GM23248 (cell line): ENCODE measurements around the gene ITGB6. TPM values are rescaled to one million over a fixed set of nuclear protein-coding genes. Genes with fewer than 3 reads are reported as not detected.

ENCODE experiments used
- DNase-seq: peaks from one replicate; pipeline ENCODE4 v3.0.0-alpha.2; 2015
- H2AFZ ChIP-seq: fragments of 200-600 bp; sonication (generic); 2 replicates; pipeline ENCODE4 v1.6.1; 2016; ENCODE audit warnings: antibody characterized with exemption
- H3F3A ChIP-seq: fragments of 200-600 bp; sonication (generic); 2 replicates; pipeline ENCODE4 v1.6.1; 2016; ENCODE audit warnings: mild to moderate bottlenecking, antibody characterized with exemption, mixed run types; ENCODE audit not compliant: insufficient read depth
- H3K27ac ChIP-seq: fragments of 200-600 bp; sonication (generic); 2 replicates; pipeline ENCODE4 v1.5.1; 2016; ENCODE audit warnings: mild to moderate bottlenecking
- H3K27me3 ChIP-seq: fragments of 200-600 bp; sonication (generic); replicated peaks from 2 replicates; pipeline ENCODE4 v1.6.1; 2016; ENCODE audit warnings: mild to moderate bottlenecking; ENCODE audit not compliant: insufficient read depth
- H3K36me3 ChIP-seq: fragments of 200-600 bp; sonication (generic); 2 replicates; pipeline ENCODE4 v1.6.1; 2016; ENCODE audit warnings: low read depth, mild to moderate bottlenecking
- H3K4me1 ChIP-seq: fragments of 200-600 bp; sonication (generic); 2 replicates; pipeline ENCODE4 v1.6.1; 2016; ENCODE audit warnings: mild to moderate bottlenecking; ENCODE audit not compliant: insufficient read depth
- H3K4me2 ChIP-seq: fragments of 200-600 bp; sonication (generic); one replicate; pipeline ENCODE4 v1.6.1; 2016; ENCODE audit warnings: mild to moderate bottlenecking; ENCODE audit not compliant: unreplicated experiment
- H3K4me3 ChIP-seq: fragments of 200-600 bp; sonication (generic); 2 replicates; pipeline ENCODE4 v1.5.1; 2016; ENCODE audit warnings: mild to moderate bottlenecking
- H3K79me2 ChIP-seq: fragments of 200-600 bp; sonication (generic); 2 replicates; pipeline ENCODE4 v1.6.1; 2016; ENCODE audit warnings: mild to moderate bottlenecking; ENCODE audit not compliant: insufficient read depth
- H3K9ac ChIP-seq: fragments of 200-600 bp; sonication (generic); 2 replicates; pipeline ENCODE4 v1.6.1; 2016; ENCODE audit warnings: mild to moderate bottlenecking
- H3K9me2 ChIP-seq: fragments of 200-600 bp; sonication (generic); 2 replicates; pipeline ENCODE4 v1.6.1; 2016; ENCODE audit warnings: mixed run types, mild to moderate bottlenecking, moderate library complexity; ENCODE audit not compliant: insufficient read depth
- H3K9me3 ChIP-seq: fragments of 200-600 bp; sonication (generic); one replicate; pipeline ENCODE4 v1.6.1; 2017; ENCODE audit warnings: low read depth
- H4K20me1 ChIP-seq: fragments of 200-600 bp; sonication (generic); 2 replicates; pipeline ENCODE4 v1.6.0; 2016; ENCODE audit not compliant: insufficient read depth
- EZH2 ChIP-seq: fragments of 200-600 bp; sonication (generic); IDR thresholded peaks from 2 replicates; pipeline ENCODE4 v1.6.1; 2018; ENCODE audit warnings: antibody characterized with exemption, mild to moderate bottlenecking; ENCODE audit not compliant: insufficient read depth, poor library complexity, severe bottlenecking
- EZH2phosphoT487 ChIP-seq: fragments of 200-600 bp; sonication (generic); IDR thresholded peaks from 2 replicates; pipeline ENCODE4 v1.6.1; 2018; ENCODE audit warnings: antibody characterized with exemption, moderate library complexity, mild to moderate bottlenecking, low read depth; ENCODE audit not compliant: insufficient read depth
- WGBS, 2 experiments: methylation state at CpG; one replicate each; pipeline ENCODE4 v1.1.6; 2015 to 2017; ENCODE audit warnings: low lambda C conversion rate in 2 of 2, low coverage in 1 of 2; ENCODE audit errors: missing lambda C conversion rate in 2 of 2; 5-methylcytosine and 5-hydroxymethylcytosine counted together
- in situ Hi-C: fragments of 300-500 bp; cut with MboI; formaldehyde crosslinking; loops from 2 replicates; pipeline ENCODE4 v1.15.0; 2020
- polyA plus RNA-seq: library from polyadenylated mRNA; unstranded; fragments of >200 nt; fragmentation: Nextera tagmentation; extraction: Ambion mirVana; gene quantifications from 2 replicates; pipeline ENCODE4 v1.2.1, GENCODE V29; 2016
- total RNA-seq: library from RNA; depleted of rRNA; stranded (reverse); fragments of >200 nt; shearing (Covaris generic); gene quantifications from 2 replicates; pipeline ENCODE4 v1.2.3, GENCODE V29; 2014; rRNA removed

Gene ITGB6
- not detected in 2 replicates for total RNA-seq
- 0.05 TPM in 1 of 2 replicates, not detected in the other for polyA plus RNA-seq

DNA sequence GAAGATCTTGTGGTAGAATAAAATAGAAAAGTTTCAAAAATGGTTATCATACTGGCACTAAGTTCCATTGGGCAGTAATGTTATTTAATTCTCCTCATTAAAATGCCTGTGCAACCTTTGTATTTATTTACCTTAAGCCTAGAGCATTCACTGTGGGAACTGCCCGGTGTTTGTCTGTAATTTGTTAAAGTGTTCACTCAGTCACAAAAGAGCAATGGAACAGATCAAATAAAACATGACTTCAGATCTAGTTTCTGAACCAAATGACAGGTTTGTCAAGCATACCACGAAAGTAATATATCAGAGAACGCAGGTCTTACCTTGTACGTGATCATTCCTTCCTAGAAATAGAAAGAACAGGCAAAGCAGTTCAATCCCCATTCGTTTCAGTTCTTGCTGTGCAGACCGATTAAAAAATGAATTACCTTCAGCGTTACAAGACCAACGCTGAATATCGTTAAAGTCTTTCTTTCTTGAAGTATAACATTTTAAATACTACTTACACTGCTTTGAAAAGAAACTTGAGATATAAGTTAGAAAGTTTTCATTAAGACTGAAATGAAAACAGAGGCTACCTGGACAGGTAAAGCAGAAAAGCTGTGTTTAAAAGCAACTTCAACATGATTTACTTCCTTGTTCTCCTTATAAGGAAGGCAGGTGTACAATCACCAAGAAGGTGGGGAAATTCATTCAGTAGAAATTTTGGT lies at the start of gene ITGB6:
ITGB6 (minus strand) TSS at position 590 of the 707 bp plus-strand sequence; CDS start at position 381, 209 bp downstream.
- Histone ChIP-seq H3K9me3 (no peaks in the 10 kb centered on the region), H4K20me1 (no peaks in the 10 kb centered on the region), H2AFZ (no peak within 1 kb of the TSS), H3K4me1 (peaks cover 8% of the 10 kb centered on the region), H3K4me3 (no peak within 1 kb of the TSS), H3F3A (peaks cover 8% of the 10 kb centered on the region), H3K27me3 (no peaks in the 10 kb centered on the region), H3K27ac (no peak within 1 kb of the TSS), H3K9ac (no peak within 1 kb of the TSS), H3K9me2 (no peaks in the 10 kb centered on the region), H3K4me2 (no peak within 1 kb of the TSS), H3K79me2 (no peaks in the 10 kb centered on the region), H3K36me3 (no peaks in the 10 kb centered on the region)
- WGBS, 2 experiments, result 84 to 86% methylated on average over 9 of the region's 9 CpGs
- no peak for DNase-seq
- no peak for TF ChIP-seq EZH2
- no peak for TF ChIP-seq EZH2phosphoT487
- in situ Hi-C loops, result no loop called here

DNA sequence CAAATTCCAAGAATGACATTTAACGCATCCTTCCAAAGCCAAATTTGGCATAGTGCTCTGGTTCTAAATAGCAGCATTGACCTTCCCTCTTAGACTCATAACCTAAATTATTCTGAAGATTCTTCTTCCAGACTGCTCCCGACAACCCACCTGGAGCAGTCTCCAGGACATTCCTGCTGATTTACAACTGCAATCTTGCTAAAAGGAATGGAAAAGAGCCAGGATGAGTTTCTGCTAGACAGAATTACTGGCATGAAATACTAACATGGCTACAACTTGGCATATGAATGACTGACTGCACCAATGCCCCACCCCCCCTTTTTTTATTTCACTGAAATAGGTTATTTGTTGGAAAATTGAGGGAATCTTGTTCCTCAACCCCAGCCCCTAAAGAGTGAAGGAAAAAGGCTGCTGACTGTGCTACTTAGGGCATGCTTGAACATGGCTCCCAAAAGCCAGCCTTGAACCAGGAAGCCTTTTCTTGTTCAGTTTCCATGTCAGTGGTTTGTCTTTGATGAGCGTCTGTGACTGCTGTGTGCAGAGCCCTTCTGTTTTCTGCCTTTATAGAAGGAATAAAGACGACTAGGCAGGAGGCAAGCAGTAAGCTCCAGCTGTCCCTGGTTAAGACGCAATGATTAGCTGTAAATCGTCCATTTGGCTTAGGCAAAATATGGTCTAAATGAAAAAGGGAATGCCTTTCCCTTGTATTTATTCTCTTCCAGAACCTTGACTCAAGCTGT lies 47.4 kb upstream of the ITGB6 start:
- no peaks in the 10 kb centered on the region for H4K20me1 ChIP-seq
- DNase-seq, result no peak
- H3K36me3 ChIP-seq, result no peaks in the 10 kb centered on the region
- TF ChIP-seq EZH2phosphoT487 (no peak), EZH2 (no peak)
- peaks cover 5% of the 10 kb centered on the region for H3K4me1 ChIP-seq
- H3K9me3 ChIP-seq, result no peaks in the 10 kb centered on the region
- no peak overlapping the region for H3K9ac ChIP-seq
- H3K27ac ChIP-seq, result no peak overlapping the region
- 45 to 55% methylated on average over 6 of the region's 6 CpGs for WGBS, 2 experiments
- no peak overlapping the region for H2AFZ ChIP-seq
- H3K4me2 ChIP-seq, result no peak overlapping the region
- no peak overlapping the region for H3K4me3 ChIP-seq
- H3K79me2 ChIP-seq, result no peaks in the 10 kb centered on the region
- in situ Hi-C loops, result no loop called here
- H3F3A ChIP-seq, result peaks cover 1% of the 10 kb centered on the region; the same call in 1 of the 2 replicates
- H3K9me2 ChIP-seq, result no peaks in the 10 kb centered on the region
- no peaks in the 10 kb centered on the region for H3K27me3 ChIP-seq

DNA sequence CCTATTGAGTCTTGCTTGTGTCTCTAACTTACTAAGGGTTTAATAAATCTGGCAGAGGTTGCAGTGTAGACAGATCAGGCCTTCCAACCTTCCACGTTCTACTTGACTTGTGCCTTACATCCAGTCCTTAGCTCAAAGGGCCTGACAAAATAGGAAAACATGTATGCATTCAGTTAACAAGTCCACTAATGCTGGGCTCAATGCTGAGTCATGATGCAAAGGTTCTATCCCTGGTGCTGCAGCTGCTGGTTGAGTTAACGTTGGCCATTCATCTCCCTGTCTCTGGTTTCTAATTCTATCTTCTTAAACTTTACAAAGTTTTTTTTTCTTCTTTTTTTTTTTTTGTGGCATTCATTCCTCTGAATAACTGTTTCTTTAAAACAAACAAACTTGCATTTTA lies 46.3 kb upstream of the ITGB6 start:
- H3K9me3 ChIP-seq, result no peaks in the 10 kb centered on the region
- H3K9ac ChIP-seq, result no peak overlapping the region
- H3K4me1 ChIP-seq, result peaks cover 16% of the 10 kb centered on the region
- no peak overlapping the region for H3K4me2 ChIP-seq
- no peaks in the 10 kb centered on the region for H3K9me2 ChIP-seq
- no peak for DNase-seq
- H3K79me2 ChIP-seq, result no peaks in the 10 kb centered on the region
- TF ChIP-seq EZH2phosphoT487, result no peak
- TF ChIP-seq EZH2, result no peak
- no peak overlapping the region for H3K27ac ChIP-seq
- no peaks in the 10 kb centered on the region for H4K20me1 ChIP-seq
- no peaks in the 10 kb centered on the region for H3K27me3 ChIP-seq
- H3K36me3 ChIP-seq, result no peaks in the 10 kb centered on the region
- in situ Hi-C loops, result no loop called here
- no peak overlapping the region for H2AFZ ChIP-seq
- no peak overlapping the region for H3K4me3 ChIP-seq
- H3F3A ChIP-seq, result peaks cover 12% of the 10 kb centered on the region; the same call in 1 of the 2 replicates
- WGBS, 2 experiments, result 86 to 97% methylated on average over 2 of the region's 2 CpGs

- Histone ChIP-seq H3K27me3 (no peaks in the 10 kb centered on the region), H3K4me1 (peaks cover 17% of the 10 kb centered on the region), H3K4me3 (no peak overlapping the region), H3K79me2 (no peaks in the 10 kb centered on the region), H2AFZ (no peak overlapping the region), H3K9ac (no peak overlapping the region), H3K4me2 (no peak overlapping the region), H3K9me2 (no peaks in the 10 kb centered on the region), H4K20me1 (no peaks in the 10 kb centered on the region), H3K36me3 (no peaks in the 10 kb centered on the region), H3K27ac (no peak overlapping the region), H3K9me3 (no peaks in the 10 kb centered on the region), H3F3A (peaks cover 15% of the 10 kb centered on the region; the same call in 1 of the 2 replicates)
- no peak for DNase-seq
- in situ Hi-C loops, result no loop called here
- TF ChIP-seq EZH2phosphoT487 (no peak), EZH2 (no peak)
- WGBS, 2 experiments, result 89 to 91% methylated on average over 5 of the region's 5 CpGs
Measured at GRCh38 chr2:160245614-160246155, 45.6 kb upstream of the ITGB6 start.
